Measurements from ENCODE around the gene FMN1.

Gene FMN1

DNA sequence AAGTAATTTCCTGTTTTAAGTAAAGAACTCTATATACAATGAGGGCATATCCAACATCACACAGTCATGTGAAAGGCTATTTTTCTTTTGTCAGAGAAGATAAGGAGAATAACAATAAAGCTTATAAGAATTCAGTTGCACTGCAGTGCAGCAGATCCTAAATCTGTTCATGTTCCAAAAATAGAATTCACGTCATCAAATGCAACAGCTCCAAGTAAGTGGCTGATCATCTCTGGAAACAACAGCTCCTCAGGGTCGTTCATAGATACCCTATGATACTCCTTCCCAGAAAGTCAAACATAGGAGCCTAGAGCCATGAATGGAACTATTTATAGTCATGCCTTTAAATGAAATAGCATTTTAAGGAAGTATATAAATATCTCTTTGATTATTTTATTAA is 100.2 kb downstream of the FMN1 start:
- H3K27me3 ChIP-seq: no peaks in the 10 kb centered on the region
- no peak for DNase-seq
- H3K9me3 ChIP-seq: no peaks in the 10 kb centered on the region
- H3K4me3 ChIP-seq (ENCODE audit: low read depth, low read length): no peak overlapping the region
- TF ChIP-seq CTCF (IDR thresholded peaks at IDR 0.05; ENCODE audit: low read depth, low read length): no peak
- H3K36me3 ChIP-seq: no peaks in the 10 kb centered on the region
- H3K4me1 ChIP-seq: peaks cover 17% of the 10 kb centered on the region

- no peaks in the 10 kb centered on the region for H3K9me3 ChIP-seq
- no peak for TF ChIP-seq CTCF (IDR thresholded peaks at IDR 0.05; ENCODE audit: low read depth, low read length)
These were observed 101.3 kb downstream of the FMN1 start for GRCh38 chr15:33093222-33093621.

DNA sequence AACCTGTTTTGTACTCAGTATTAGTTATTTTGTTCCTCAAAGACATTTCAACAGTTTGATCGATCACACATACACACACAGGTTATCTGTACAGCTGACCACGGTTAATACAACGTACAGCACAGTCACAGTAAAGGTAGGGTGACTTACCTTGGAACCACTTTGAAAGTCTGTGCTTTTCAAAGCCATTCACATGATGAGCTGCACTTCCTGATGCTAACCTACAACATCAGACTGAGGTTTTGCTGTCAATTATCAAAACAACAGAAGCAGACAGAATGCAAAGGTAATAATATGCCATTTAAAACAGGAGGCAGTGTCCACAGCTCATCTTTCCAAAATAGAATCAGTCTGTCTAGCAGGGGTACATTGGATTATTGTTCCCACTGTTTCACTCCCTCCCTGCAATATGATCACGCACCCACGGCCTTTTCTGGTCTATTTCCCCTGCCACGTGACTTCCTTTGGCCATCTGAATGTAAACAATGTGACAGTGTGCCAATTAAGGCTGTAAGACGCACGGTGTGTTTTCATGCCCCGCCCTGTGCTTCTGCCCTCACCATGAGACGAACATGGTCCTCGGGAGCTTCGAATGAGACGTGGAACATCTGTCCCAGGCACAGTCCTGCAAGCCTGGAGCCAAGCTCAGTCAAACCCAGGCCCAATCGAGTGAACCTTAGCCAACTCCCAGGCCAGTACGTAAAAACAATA is 102.4 kb downstream of the FMN1 start:
- DNase-seq: no peak
- H3K4me3 ChIP-seq (ENCODE audit: low read depth, low read length): no peak overlapping the region
- TF ChIP-seq CTCF (IDR thresholded peaks at IDR 0.05; ENCODE audit: low read depth, low read length): no peak
- H3K36me3 ChIP-seq: no peaks in the 10 kb centered on the region
- H3K9me3 ChIP-seq: no peaks in the 10 kb centered on the region
- H3K27me3 ChIP-seq: no peaks in the 10 kb centered on the region
- peaks cover 14% of the 10 kb centered on the region for H3K4me1 ChIP-seq

More at GRCh38 chr15:33093222-33093621, 101.3 kb downstream of the FMN1 start:
- no peaks in the 10 kb centered on the region for H3K36me3 ChIP-seq
- no peak for DNase-seq
- H3K4me3 ChIP-seq (ENCODE audit: low read depth, low read length): no peak overlapping the region
- H3K4me1 ChIP-seq: peaks cover 15% of the 10 kb centered on the region
- H3K27me3 ChIP-seq: no peaks in the 10 kb centered on the region

- Histone ChIP-seq H3K4me1 (peaks cover 14% of the 10 kb centered on the region), H3K27me3 (no peaks in the 10 kb centered on the region), H3K36me3 (no peaks in the 10 kb centered on the region), H3K4me3 (ENCODE audit: low read depth, low read length) (no peak overlapping the region), H3K9me3 (no peaks in the 10 kb centered on the region)
- no peak for DNase-seq
- no peak for TF ChIP-seq CTCF (IDR thresholded peaks at IDR 0.05; ENCODE audit: low read depth, low read length)
These were observed 104.4 kb downstream of the FMN1 start for GRCh38 chr15:33089878-33090757.

- DNase-seq: no peak
- TF ChIP-seq CTCF (IDR thresholded peaks at IDR 0.05; ENCODE audit: low read depth, low read length): no peak
- Histone ChIP-seq H3K4me3 (ENCODE audit: low read depth, low read length) (no peak overlapping the region), H3K36me3 (no peaks in the 10 kb centered on the region), H3K27me3 (no peaks in the 10 kb centered on the region), H3K9me3 (no peaks in the 10 kb centered on the region), H3K4me1 (peaks cover 14% of the 10 kb centered on the region)
These were observed 105.2 kb downstream of the FMN1 start for GRCh38 chr15:33089165-33089877.
